ENCODE measurements around the gene SYDE2. TPM values are rescaled to one million over a fixed set of nuclear protein-coding genes. Genes with fewer than 3 reads are reported as not detected.
A peak's percentile ranks its signal among the peaks of the same experiment; 100 is the strongest.

The SYDE2 gene
- total and polyA plus RNA-seq, 9 of the 15 experiments (the other 6 are each of a cell fraction or from before 2014, with no cell fraction given), result 0.39 to 8.7 (median 4.5) TPM

GRCh38 chr1:85201340-85202091 is 700 bp upstream of the SYDE2 start (continued):
- TF ChIP-seq ZC3H11A (IDR thresholded peaks at IDR 0.05; ENCODE audit: low read depth, low read length) (no peak), KAT7 (CRISPR knock-in tag; IDR thresholded peaks at IDR 0.05; ENCODE audit: borderline replicate concordance) (peak; percentile 97; the same call in 1 of the 2 replicates), BHLHE40 (IDR thresholded peaks at IDR 0.05; ENCODE audit: low read length) (peak; percentile 87), FUS (optimal IDR thresholded peaks at IDR 0.05; ENCODE audit: low read depth, low read length) (peak; percentile 34), PRDM10 (IDR thresholded peaks at IDR 0.05; ENCODE audit: partially characterized antibody) (peak; percentile 67), EP400 (IDR thresholded peaks at IDR 0.05) (peak; percentile 40; the same call in 1 of the 2 replicates), ETS2 (tag; IDR thresholded peaks at IDR 0.05; ENCODE audit: borderline replicate concordance, poor library complexity, severe bottlenecking) (no peak), KDM5B (IDR thresholded peaks at IDR 0.05; ENCODE audit: insufficient replicate concordance, low read depth, low read length) (peak; percentile 16), ILF3 (IDR thresholded peaks at IDR 0.05; ENCODE audit: borderline replicate concordance) (peak; percentile 29; the same call in 1 of the 2 replicates), HMG20B (CRISPR knock-in tag; IDR thresholded peaks at IDR 0.05) (no peak), HNRNPL (IDR thresholded peaks at IDR 0.05; ENCODE audit: low read depth, low read length) (0 out of 2 replicates have a peak, but pooled peaks have one; percentile 37), ZNF146 (CRISPR knock-in tag; IDR thresholded peaks at IDR 0.05; ENCODE audit: unreplicated experiment) (no peak), CSDE1 (IDR thresholded peaks at IDR 0.05) (peak in 1 of 2 experiments; percentile 40; a peak in 1 of 4 replicates), PHB (CRISPR knock-in tag; IDR thresholded peaks at IDR 0.05) (no peak), UBTF (IDR thresholded peaks at IDR 0.05; ENCODE audit: borderline replicate concordance in 1 of 2, low read depth in 2 of 2, low read length in 2 of 2) (peak in 1 of 2 experiments; percentile 52; a peak in 1 of 4 replicates), CHD2 (IDR thresholded peaks at IDR 0.05; ENCODE audit: low read depth, low read length) (no peak), MTF1 (CRISPR knock-in tag; IDR thresholded peaks at IDR 0.05; ENCODE audit: borderline replicate concordance) (no peak), MYC (IDR thresholded peaks at IDR 0.05; ENCODE audit: low read depth, low read length) (peak; percentile 13; the same call in 1 of the 2 replicates), MYC (CRISPR knock-in tag; IDR thresholded peaks at IDR 0.05; ENCODE audit: borderline replicate concordance, low read depth) (no peak)
- TF ChIP-seq, protein P1, sequence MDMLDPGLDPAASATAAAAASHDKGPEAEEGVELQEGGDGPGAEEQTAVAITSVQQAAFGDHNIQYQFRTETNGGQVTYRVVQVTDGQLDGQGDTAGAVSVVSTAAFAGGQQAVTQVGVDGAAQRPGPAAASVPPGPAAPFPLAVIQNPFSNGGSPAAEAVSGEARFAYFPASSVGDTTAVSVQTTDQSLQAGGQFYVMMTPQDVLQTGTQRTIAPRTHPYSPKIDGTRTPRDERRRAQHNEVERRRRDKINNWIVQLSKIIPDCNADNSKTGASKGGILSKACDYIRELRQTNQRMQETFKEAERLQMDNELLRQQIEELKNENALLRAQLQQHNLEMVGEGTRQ (CRISPR knock-in tag; IDR thresholded peaks at IDR 0.05), result peak; percentile 68
- TF ChIP-seq, protein P2, sequence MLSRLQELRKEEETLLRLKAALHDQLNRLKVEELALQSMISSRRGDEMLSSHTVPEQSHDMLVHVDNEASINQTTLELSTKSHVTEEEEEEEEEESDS (CRISPR knock-in tag; IDR thresholded peaks at IDR 0.05), result no peak
